PC-3 (cell line): ENCODE data around the gene COX10.

ENCODE experiments used
- EZH2 ChIP-seq: fragments of 300-600 bp; sonication (generic); IDR thresholded peaks from one replicate; pipeline ENCODE4 v1.6.1; 2017; ENCODE audit warnings: antibody characterized with exemption, mild to moderate bottlenecking, low read length; ENCODE audit not compliant: unreplicated experiment
- TF ChIP-seq, protein P1 (sequence below): fragments of 300-600 bp; sonication (generic); conservative IDR thresholded peaks from 2 replicates; pipeline ENCODE4 v1.5.1; 2017; ENCODE audit warnings: antibody characterized with exemption, low read depth, mild to moderate bottlenecking, low read length

DNA sequence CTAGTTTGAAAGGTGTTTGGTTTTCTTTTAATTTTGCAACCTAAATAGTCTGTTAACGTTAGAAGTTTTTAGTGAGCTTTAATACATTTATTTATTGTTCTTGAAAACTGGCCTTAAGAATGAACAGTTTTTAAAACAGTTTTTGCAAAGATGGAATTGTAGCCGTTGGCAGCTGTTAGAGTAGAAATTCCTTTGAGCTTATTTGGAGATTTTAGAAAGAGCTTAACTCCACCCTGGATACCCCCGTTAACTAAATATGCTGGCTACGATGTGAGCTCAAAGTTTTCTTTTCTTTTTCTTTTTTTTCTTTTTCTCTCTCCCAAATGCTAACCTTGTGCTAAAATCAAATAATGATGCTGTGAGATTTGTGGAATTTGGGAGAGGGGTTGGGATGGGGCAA is 75.2 kb downstream of the COX10 start:
- no peak for TF ChIP-seq EZH2
- TF ChIP-seq, protein P1, sequence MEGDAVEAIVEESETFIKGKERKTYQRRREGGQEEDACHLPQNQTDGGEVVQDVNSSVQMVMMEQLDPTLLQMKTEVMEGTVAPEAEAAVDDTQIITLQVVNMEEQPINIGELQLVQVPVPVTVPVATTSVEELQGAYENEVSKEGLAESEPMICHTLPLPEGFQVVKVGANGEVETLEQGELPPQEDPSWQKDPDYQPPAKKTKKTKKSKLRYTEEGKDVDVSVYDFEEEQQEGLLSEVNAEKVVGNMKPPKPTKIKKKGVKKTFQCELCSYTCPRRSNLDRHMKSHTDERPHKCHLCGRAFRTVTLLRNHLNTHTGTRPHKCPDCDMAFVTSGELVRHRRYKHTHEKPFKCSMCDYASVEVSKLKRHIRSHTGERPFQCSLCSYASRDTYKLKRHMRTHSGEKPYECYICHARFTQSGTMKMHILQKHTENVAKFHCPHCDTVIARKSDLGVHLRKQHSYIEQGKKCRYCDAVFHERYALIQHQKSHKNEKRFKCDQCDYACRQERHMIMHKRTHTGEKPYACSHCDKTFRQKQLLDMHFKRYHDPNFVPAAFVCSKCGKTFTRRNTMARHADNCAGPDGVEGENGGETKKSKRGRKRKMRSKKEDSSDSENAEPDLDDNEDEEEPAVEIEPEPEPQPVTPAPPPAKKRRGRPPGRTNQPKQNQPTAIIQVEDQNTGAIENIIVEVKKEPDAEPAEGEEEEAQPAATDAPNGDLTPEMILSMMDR: no peak
